HCT116 (cell line): Measurements from ENCODE around the gene IGFBP6. TPM values are rescaled to one million over a fixed set of nuclear protein-coding genes. Genes with fewer than 3 reads are reported as not detected.

Experiments
- ATAC-seq: fragments of 200-7000 bp; cut with Tn5 transposase; 2 replicates; pipeline ENCODE4 v1.9.1; 2020; ENCODE audit warnings: mild to moderate bottlenecking, moderate library complexity
- BruUV-seq: library from RNA; stranded (reverse); fragments of 400-500 nt; replicated peaks from 2 replicates; lab custom pipeline; 2021; lab: Mats Ljungman, UMichigan
- CTCF ChIA-PET: fragments of 300-600 bp; sonication (Branson Sonifier 250); formaldehyde crosslinking; loops from one replicate; lab custom pipeline; 2021; ENCODE audit warnings: antibody characterized with exemption; lab: Charles Lee
- POLR2A ChIA-PET: fragments of 300-600, 350-600 bp; sonication (Branson Sonifier 250); formaldehyde crosslinking; loops from one replicate; lab custom pipeline; 2021; ENCODE audit warnings: antibody characterized with exemption; lab: Charles Lee
- RAD21 ChIA-PET, 2 experiments: fragments of 300-600 bp; sonication (Branson Sonifier 250); formaldehyde crosslinking; loops; one replicate each; lab custom pipeline; 2023; ENCODE audit warnings: low total read pairs in 2 of 2; ENCODE audit not compliant: uncharacterized antibody in 2 of 2, unreplicated experiment in 2 of 2, low non-redundant PET in 1 of 2; lab: Charles Lee
- DNase-seq: peaks from one replicate; pipeline ENCODE4 v3.0.0-alpha.2; 2010; ENCODE audit warnings: low read depth, low spot score
- H2AFZ ChIP-seq: fragments of 200-600 bp; shearing (Covaris generic), sonication (generic); 2 replicates; pipeline ENCODE4 v1.6.1; 2017; ENCODE audit warnings: low read depth, mixed run types, mixed read lengths, antibody characterized with exemption, low read length; ENCODE audit not compliant: poor library complexity, severe bottlenecking
- H3K27ac ChIP-seq: 2 replicates; pipeline ENCODE4 v1.5.1; 2012; ENCODE audit warnings: low read depth, low read length
- H3K27me3 ChIP-seq: fragments of 200-600 bp; sonication (generic); 2 replicates; pipeline ENCODE4 v1.6.1; 2016; ENCODE audit warnings: mixed run types, low read length, mixed read lengths; ENCODE audit not compliant: insufficient read depth
- H3K36me3 ChIP-seq, 2 experiments: fragments of 200-500 bp in 1 of 2; fragments of 200-600 bp in 1 of 2; sonication (Bioruptor generic) in 1 of 2; sonication (generic) in 1 of 2; 2 replicates each; pipeline versions ENCODE4 v1.5.1 to v1.6.1; 2014 to 2016; ENCODE audit warnings: low read length in 2 of 2, inconsistent platforms in 1 of 2, mixed read lengths in 1 of 2, mixed run types in 1 of 2; ENCODE audit not compliant: insufficient read depth in 2 of 2, control insufficient read depth in 1 of 2
- H3K4me1 ChIP-seq, 2 experiments: fragments of 200-600 bp in 1 of 2; sonication (generic) in 1 of 2; 2 replicates each; pipeline versions ENCODE4 v1.5.1 to v1.6.1; 2012 to 2017; ENCODE audit warnings: low read length in 2 of 2, inconsistent platforms in 1 of 2, mild to moderate bottlenecking in 1 of 2, mixed read lengths in 1 of 2, mixed run types in 1 of 2, moderate library complexity in 1 of 2; ENCODE audit not compliant: insufficient read depth in 2 of 2, control insufficient read depth in 1 of 2
- H3K4me2 ChIP-seq: fragments of 200-600 bp; sonication (generic); 2 replicates; pipeline ENCODE4 v1.6.1; 2017; ENCODE audit warnings: mixed run types, low read length, mixed read lengths
- H3K4me3 ChIP-seq, 2 experiments: fragments of 200-600 bp in 1 of 2; sonication (generic) in 1 of 2; replicated peaks in 1 of 2; 2 replicates each; pipeline ENCODE4 v1.5.1; 2011 to 2016; ENCODE audit warnings: low read length in 2 of 2, control low read depth in 1 of 2, low read depth in 1 of 2, mild to moderate bottlenecking in 1 of 2, mixed read lengths in 1 of 2, mixed run types in 1 of 2
- H3K79me2 ChIP-seq: fragments of 200-600 bp; sonication (generic); 2 replicates; pipeline ENCODE4 v1.6.1; 2017; ENCODE audit warnings: mild to moderate bottlenecking, mixed run types, low read length, moderate library complexity, mixed read lengths; ENCODE audit not compliant: insufficient read depth
- H3K9ac ChIP-seq: fragments of 200-600 bp; sonication (generic); 2 replicates; pipeline ENCODE4 v1.6.1; 2016; ENCODE audit warnings: low read length, mixed read lengths
- H3K9me2 ChIP-seq: fragments of 200-600 bp; sonication (generic), shearing (Covaris generic); 2 replicates; pipeline ENCODE4 v1.6.1; 2017; ENCODE audit warnings: mixed run types, mild to moderate bottlenecking, moderate library complexity; ENCODE audit not compliant: insufficient read depth
- H3K9me3 ChIP-seq, 2 experiments: fragments of 200-500 bp in 1 of 2; fragments of 200-600 bp in 1 of 2; sonication (Bioruptor generic) in 1 of 2; sonication (generic) in 1 of 2; 2 replicates each; pipeline ENCODE4 v1.6.1; 2014 to 2017; ENCODE audit warnings: low read length in 2 of 2, mixed read lengths in 2 of 2, inconsistent platforms in 1 of 2, low read depth in 1 of 2, mild to moderate bottlenecking in 1 of 2, mixed run types in 1 of 2, moderate library complexity in 1 of 2; ENCODE audit not compliant: control insufficient read depth in 1 of 2, insufficient read depth in 1 of 2
- H4K20me1 ChIP-seq: fragments of 200-600 bp; sonication (generic), shearing (Covaris generic); 2 replicates; pipeline ENCODE4 v1.6.1; 2017; ENCODE audit warnings: mixed run types, mild to moderate bottlenecking, moderate library complexity; ENCODE audit not compliant: insufficient read depth
- CTCF ChIP-seq, 3 experiments: fragments of 200-600 bp in 1 of 3; sonication (generic) in 1 of 3; IDR thresholded peaks in 2 of 3; conservative IDR thresholded peaks in 1 of 3; 2 replicates each; pipeline ENCODE4 v1.5.1; 2012 to 2017; ENCODE audit warnings: low read depth in 2 of 3, low read length in 2 of 3, antibody characterized with exemption in 1 of 3, borderline replicate concordance in 1 of 3, control low read depth in 1 of 3, mild to moderate bottlenecking in 1 of 3, mixed read lengths in 1 of 3, mixed run types in 1 of 3, moderate library complexity in 1 of 3; ENCODE audit not compliant: insufficient read depth in 1 of 3
- EGR1 ChIP-seq: IDR thresholded peaks from 2 replicates; pipeline ENCODE4 v1.6.1; 2012; ENCODE audit warnings: low read depth
- EZH2 ChIP-seq: fragments of 200-600 bp; sonication (generic); IDR thresholded peaks from 2 replicates; pipeline ENCODE4 v1.6.1; 2017; ENCODE audit warnings: antibody characterized with exemption, mixed run types
- POLR2AphosphoS5 ChIP-seq: IDR thresholded peaks from 2 replicates; pipeline ENCODE4 v1.6.1; 2011; ENCODE audit warnings: mild to moderate bottlenecking, low read depth, low read length, moderate library complexity
- TCF7L2 ChIP-seq: IDR thresholded peaks from 2 replicates; pipeline ENCODE4 v1.7.0; 2011; ENCODE audit warnings: borderline replicate concordance, inconsistent platforms; ENCODE audit not compliant: insufficient read depth, insufficient read length; ENCODE audit errors: extremely low read depth
- YY1 ChIP-seq: IDR thresholded peaks from 2 replicates; pipeline ENCODE4 v1.6.1; 2011; ENCODE audit warnings: low read length, low read depth, moderate library complexity, mild to moderate bottlenecking; ENCODE audit not compliant: insufficient replicate concordance; ENCODE audit errors: extremely low read depth
- ZFX ChIP-seq: fragments of 450-650 bp; IDR thresholded peaks from 2 replicates; pipeline ENCODE4 v1.6.1; 2017
- intact Hi-C: fragments of 100-400 bp; cut with micrococcal nuclease; formaldehyde crosslinking; loops from 2 replicates; pipeline ENCODE4 v1.10.0; 2022
- total RNA-seq: library from RNA; stranded (reverse); gene quantifications from one replicate; pipeline ENCODE4 v1.2.1, GENCODE V29; 2021; ENCODE audit not compliant: unreplicated experiment

IGFBP6 gene
- total RNA-seq, 1 experiment from 2014 or later: 83.4 TPM

DNA sequence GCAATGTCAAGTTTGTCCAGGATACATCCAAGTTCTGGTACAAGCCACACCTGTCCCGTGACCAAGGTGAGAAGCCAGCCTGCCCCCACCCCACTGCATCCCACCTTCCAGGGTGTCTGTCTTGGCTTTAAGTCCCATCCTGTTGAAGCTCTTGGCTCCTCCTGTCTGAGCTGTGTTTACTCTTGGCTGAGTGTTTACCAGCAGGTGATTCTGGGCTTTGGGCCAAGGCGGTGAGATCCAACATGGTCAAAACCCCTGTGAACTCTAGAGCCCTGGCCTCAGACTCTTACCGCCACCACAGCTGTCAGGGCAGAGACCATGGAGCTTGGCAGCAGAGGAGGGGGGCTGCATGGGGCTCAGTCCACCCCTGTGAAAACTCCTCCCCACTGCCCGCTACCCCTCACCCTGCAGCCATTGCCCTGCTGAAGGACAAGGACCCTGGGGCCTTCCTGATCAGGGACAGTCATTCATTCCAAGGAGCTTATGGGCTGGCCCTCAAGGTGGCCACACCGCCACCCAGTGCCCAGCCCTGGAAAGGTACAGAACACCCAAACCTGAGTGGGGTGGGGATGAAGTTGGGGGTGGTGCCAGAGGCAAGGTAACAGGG is 36.0 kb upstream of the IGFBP6 start:
- no peaks in the 10 kb centered on the region for H3K79me2 ChIP-seq
- RAD21 ChIA-PET: interaction anchor here (1.0 to 1.3 kb wide), 5 partner anchors 13 to 176 kb away, joined by 3 to 7 read pairs (median 5); no protein-coding TSS in a partner anchor
- H3K4me1 ChIP-seq: peaks cover 23 to 35% of the 10 kb centered on the region in 2 experiments
- peaks cover 3 to 25% of the 10 kb centered on the region in 2 experiments; a peak in 3 of 4 replicates for H3K36me3 ChIP-seq
- peak overlapping the region; percentile 76 for H3K4me2 ChIP-seq
- CTCF ChIA-PET: interaction anchor here (0.5 to 1.7 kb wide), 15 partner anchors 8 to 177 kb away, joined by 3 to 20 read pairs (median 5); partner anchors contain the start of gene SPRYD3
- no peak overlapping the region for H2AFZ ChIP-seq
- H3K4me3 ChIP-seq: no peak overlapping the region
- DNase-seq (peak; percentile 63), ATAC-seq (peak; percentile 77)
- BruUV-seq: no TSS peak
- H3K27me3 ChIP-seq: no peaks in the 10 kb centered on the region
- no peaks in the 10 kb centered on the region for H3K9me3 ChIP-seq
- peak overlapping the region; percentile 45 for H3K27ac ChIP-seq
- H3K9ac ChIP-seq: peak overlapping the region; percentile 39
- peak; percentile 83 for TF ChIP-seq TCF7L2
- no peak for TF ChIP-seq YY1
- no peak for TF ChIP-seq EGR1
- peak in 2 of 3 experiments; percentile 66 to 75; a peak in 4 of 6 replicates for TF ChIP-seq CTCF (IDR thresholded peaks at IDR 0.05 in 2 of 3, conservative IDR thresholded peaks at IDR 0.05 in 1 of 3; ENCODE audit: borderline replicate concordance in 1 of 3, insufficient read depth in 1 of 3, low read depth in 2 of 3, low read length in 2 of 3)
- TF ChIP-seq ZFX: no peak
- TF ChIP-seq POLR2AphosphoS5: peak; percentile 34; the same call in 1 of the 2 replicates
- TF ChIP-seq EZH2: no peak
- peaks cover 3% of the 10 kb centered on the region; the same call in 1 of the 2 replicates for H4K20me1 ChIP-seq
- POLR2A ChIA-PET: interaction anchor here (0.9 to 1.9 kb wide), 8 partner anchors 7 to 91 kb away, joined by 3 to 8 read pairs (median 4); partner anchors contain the start of gene SPRYD3
- H3K9me2 ChIP-seq: no peaks in the 10 kb centered on the region
- intact Hi-C loops: loop anchor here (10.0 kb wide), 1 partner anchor 223 kb away; no protein-coding TSS in a partner anchor
